ENCODE results near the gene HRAS.
A peak's percentile ranks its signal among the peaks of the same experiment; 100 is the strongest.
"Not testable (repeated sequence)": the region's sequence is repeated elsewhere in the genome, so short reads cannot be mapped to it uniquely, and the experiment has no call there.

Gene HRAS

GRCh38 chr11:535519-536454, at the start of gene HRAS:
Gene HRAS, minus strand, starts transcription at chr11:535576.
- H3K9me3 Mint-ChIP-seq, result no peaks in the 10 kb centered on the region
- peaks cover 3% of the 10 kb centered on the region for H3K4me1 Mint-ChIP-seq (ENCODE audit: low read depth)
- peaks cover 3% of the 10 kb centered on the region for H3K27me3 Mint-ChIP-seq (ENCODE audit: low read depth)
- peak within 1 kb of the TSS; percentile 85 for H3K27ac Mint-ChIP-seq
- H3K36me3 Mint-ChIP-seq (ENCODE audit: low read depth), result no peaks in the 10 kb centered on the region
- peak within 1 kb of the TSS; percentile 87 for H3K4me3 Mint-ChIP-seq

- Mint-ChIP-seq H3K36me3 (ENCODE audit: low read depth) (peaks cover 31% of the 10 kb centered on the region), H3K4me1 (ENCODE audit: low read depth) (peaks cover 22% of the 10 kb centered on the region), H3K27ac (no peak overlapping the region), H3K27me3 (ENCODE audit: low read depth) (no peaks in the 10 kb centered on the region), H3K4me3 (no peak overlapping the region), H3K9me3 (no peaks in the 10 kb centered on the region)
These were observed 48.9 kb upstream of the HRAS start for GRCh38 chr11:584287-584686.

- H3K9me3 Mint-ChIP-seq, result no peaks in the 10 kb centered on the region
- H3K27me3 Mint-ChIP-seq (ENCODE audit: low read depth), result no peaks in the 10 kb centered on the region
These were observed 46.4 kb upstream of the HRAS start for GRCh38 chr11:581752-582151.

GRCh38 chr11:581342-581741, 46.0 kb upstream of the HRAS start:
- Mint-ChIP-seq H3K27ac (peak overlapping the region; percentile 41), H3K27me3 (ENCODE audit: low read depth) (no peaks in the 10 kb centered on the region), H3K9me3 (no peaks in the 10 kb centered on the region), H3K4me1 (ENCODE audit: low read depth) (peaks cover 24% of the 10 kb centered on the region), H3K4me3 (no peak overlapping the region), H3K36me3 (ENCODE audit: low read depth) (peaks cover 21% of the 10 kb centered on the region)

More at GRCh38 chr11:581752-582151, 46.4 kb upstream of the HRAS start:
- H3K36me3 Mint-ChIP-seq (ENCODE audit: low read depth), result peaks cover 23% of the 10 kb centered on the region
- H3K27ac Mint-ChIP-seq, result no peak overlapping the region
- H3K4me3 Mint-ChIP-seq, result no peak overlapping the region
- H3K4me1 Mint-ChIP-seq (ENCODE audit: low read depth), result peaks cover 26% of the 10 kb centered on the region

GRCh38 chr11:579830-580601, 44.6 kb upstream of the HRAS start:
- peaks cover 22% of the 10 kb centered on the region for H3K4me1 Mint-ChIP-seq (ENCODE audit: low read depth)
- no peak overlapping the region for H3K4me3 Mint-ChIP-seq
- H3K9me3 Mint-ChIP-seq, result no peaks in the 10 kb centered on the region
- H3K27ac Mint-ChIP-seq, result no peak overlapping the region
- peaks cover 18% of the 10 kb centered on the region for H3K36me3 Mint-ChIP-seq (ENCODE audit: low read depth)
- peaks cover 2% of the 10 kb centered on the region for H3K27me3 Mint-ChIP-seq (ENCODE audit: low read depth)

GRCh38 chr11:578276-579035, 43.1 kb upstream of the HRAS start:
- Mint-ChIP-seq H3K9me3 (no peaks in the 10 kb centered on the region), H3K27ac (no peak overlapping the region), H3K36me3 (ENCODE audit: low read depth) (peaks cover 14% of the 10 kb centered on the region), H3K27me3 (ENCODE audit: low read depth) (peaks cover 12% of the 10 kb centered on the region), H3K4me1 (ENCODE audit: low read depth) (peaks cover 33% of the 10 kb centered on the region), H3K4me3 (peak overlapping the region; percentile 91)

GRCh38 chr11:577611-577894, 42.2 kb upstream of the HRAS start:
- Mint-ChIP-seq H3K9me3 (no peaks in the 10 kb centered on the region), H3K27me3 (ENCODE audit: low read depth) (peaks cover 12% of the 10 kb centered on the region), H3K36me3 (ENCODE audit: low read depth) (peaks cover 14% of the 10 kb centered on the region), H3K4me1 (ENCODE audit: low read depth) (peaks cover 33% of the 10 kb centered on the region), H3K4me3 (peak overlapping the region; percentile 91), H3K27ac (peak overlapping the region; percentile 80)

GRCh38 chr11:576811-577610, 41.6 kb upstream of the HRAS start:
- Mint-ChIP-seq H3K27ac (peak overlapping the region; percentile 80), H3K27me3 (ENCODE audit: low read depth) (peaks cover 12% of the 10 kb centered on the region), H3K9me3 (no peaks in the 10 kb centered on the region), H3K4me3 (peak overlapping the region; percentile 91), H3K36me3 (ENCODE audit: low read depth) (peaks cover 14% of the 10 kb centered on the region), H3K4me1 (ENCODE audit: low read depth) (peaks cover 33% of the 10 kb centered on the region)

- Mint-ChIP-seq H3K27ac (peak within 1 kb of the TSS; percentile 100), H3K36me3 (ENCODE audit: low read depth) (peaks cover 8% of the 10 kb centered on the region), H3K4me3 (peak within 1 kb of the TSS; percentile 91), H3K9me3 (no peaks in the 10 kb centered on the region), H3K4me1 (ENCODE audit: low read depth) (peaks cover 30% of the 10 kb centered on the region), H3K27me3 (ENCODE audit: low read depth) (peaks cover 12% of the 10 kb centered on the region)
These were observed 40.8 kb upstream of the HRAS start, which contains the start of gene PHRF1 for GRCh38 chr11:575996-576768. Gene PHRF1, plus strand, starts transcription at chr11:576470. Its CDS starts 5,043 bp downstream, at chr11:581513.

- Mint-ChIP-seq H3K9me3 (no peaks in the 10 kb centered on the region), H3K27me3 (ENCODE audit: low read depth) (peaks cover 12% of the 10 kb centered on the region), H3K36me3 (ENCODE audit: low read depth) (peaks cover 6% of the 10 kb centered on the region), H3K4me3 (peak overlapping the region; percentile 84), H3K4me1 (ENCODE audit: low read depth) (peaks cover 28% of the 10 kb centered on the region), H3K27ac (peak overlapping the region; percentile 49)
These were observed 40.1 kb upstream of the HRAS start for GRCh38 chr11:575313-575995.

- H3K27ac Mint-ChIP-seq, result peak overlapping the region; percentile 49
- peaks cover 28% of the 10 kb centered on the region for H3K4me1 Mint-ChIP-seq (ENCODE audit: low read depth)
- H3K36me3 Mint-ChIP-seq (ENCODE audit: low read depth), result peaks cover 6% of the 10 kb centered on the region
- peak overlapping the region; percentile 84 for H3K4me3 Mint-ChIP-seq
- H3K9me3 Mint-ChIP-seq, result no peaks in the 10 kb centered on the region
- H3K27me3 Mint-ChIP-seq (ENCODE audit: low read depth), result peaks cover 12% of the 10 kb centered on the region
These were observed 39.4 kb upstream of the HRAS start for GRCh38 chr11:574632-575312.

- H3K9me3 Mint-ChIP-seq, H3K27ac Mint-ChIP-seq: not testable (repeated sequence)
These were observed 38.7 kb upstream of the HRAS start for GRCh38 chr11:574031-574570.

More at GRCh38 chr11:574031-574570, 38.7 kb upstream of the HRAS start:
- peak overlapping the region; percentile 84 for H3K4me3 Mint-ChIP-seq
- not testable (repeated sequence) for H3K36me3 Mint-ChIP-seq (ENCODE audit: low read depth)
- peaks cover 12% of the 10 kb centered on the region for H3K27me3 Mint-ChIP-seq (ENCODE audit: low read depth)
- H3K4me1 Mint-ChIP-seq (ENCODE audit: low read depth), result peaks cover 26% of the 10 kb centered on the region
